HG03175 (cell line): ENCODE results near the gene PDE8A.

Experiments used
- ATAC-seq: cut with Tn5 transposase; IDR thresholded peaks from one replicate; pipeline ENCODE4 v1.9.1; 2021; ENCODE audit warnings: mild to moderate bottlenecking, moderate library complexity; ENCODE audit not compliant: unreplicated experiment

The PDE8A gene

GRCh38 chr15:85071061-85071460 is 89.4 kb downstream of the PDE8A start:
- no peak for ATAC-seq

DNA sequence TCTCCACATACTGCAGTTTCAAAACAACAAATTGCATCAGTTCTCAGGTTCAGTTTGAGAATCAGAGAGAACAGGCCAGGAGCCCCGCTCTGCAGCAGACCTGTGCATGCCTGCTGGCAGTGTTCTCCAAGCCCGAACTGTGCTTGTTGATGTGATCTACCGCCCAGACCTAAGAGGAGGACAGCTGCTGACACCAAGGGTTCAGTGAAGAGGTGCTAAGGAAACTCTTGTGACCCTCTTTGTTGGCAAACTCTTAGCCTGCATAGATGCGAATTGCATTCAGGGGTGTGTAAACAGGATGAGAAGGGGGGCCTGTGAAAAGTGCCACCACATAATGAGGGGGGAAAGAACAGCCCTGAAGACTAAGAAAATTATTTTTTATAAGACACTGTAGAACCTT is 89.8 kb downstream of the PDE8A start:
- no peak for ATAC-seq

- no peak for ATAC-seq
Measured at GRCh38 chr15:85072917-85073316, 91.3 kb downstream of the PDE8A start.

DNA sequence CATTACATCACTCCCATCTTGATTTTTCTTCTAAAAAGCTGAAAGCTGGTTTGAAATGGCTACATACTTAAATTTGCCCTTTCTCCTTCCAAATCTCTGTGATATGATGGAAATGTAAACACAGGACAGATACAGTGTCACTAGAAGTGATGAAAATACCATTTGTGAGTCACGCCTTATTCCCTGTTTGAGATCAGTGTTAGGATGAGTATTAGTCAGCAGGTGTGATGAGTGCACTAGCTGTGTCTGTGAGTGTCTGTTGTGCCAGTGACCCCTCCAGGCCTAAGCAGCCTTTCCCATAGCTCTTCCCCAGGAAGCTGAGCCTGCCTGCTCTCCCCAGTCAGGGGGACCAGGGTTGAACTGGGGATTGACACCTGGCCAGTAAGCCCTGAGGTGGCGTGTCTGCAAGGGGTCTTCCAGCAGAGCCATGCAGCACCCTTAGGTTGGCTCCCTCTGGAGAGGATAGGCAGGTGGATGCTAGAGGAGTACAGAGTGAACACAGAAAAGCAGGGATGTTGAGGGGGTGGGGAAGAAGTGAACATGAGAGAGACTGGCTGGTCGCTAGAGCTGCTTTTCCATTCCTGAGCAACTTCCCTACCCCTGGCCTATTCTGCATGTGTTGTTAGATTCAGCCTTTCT is 92.0 kb downstream of the PDE8A start:
- ATAC-seq: peak; percentile 92

GRCh38 chr15:85086855-85087254 is 105.2 kb downstream of the PDE8A start:
- ATAC-seq: no peak

DNA sequence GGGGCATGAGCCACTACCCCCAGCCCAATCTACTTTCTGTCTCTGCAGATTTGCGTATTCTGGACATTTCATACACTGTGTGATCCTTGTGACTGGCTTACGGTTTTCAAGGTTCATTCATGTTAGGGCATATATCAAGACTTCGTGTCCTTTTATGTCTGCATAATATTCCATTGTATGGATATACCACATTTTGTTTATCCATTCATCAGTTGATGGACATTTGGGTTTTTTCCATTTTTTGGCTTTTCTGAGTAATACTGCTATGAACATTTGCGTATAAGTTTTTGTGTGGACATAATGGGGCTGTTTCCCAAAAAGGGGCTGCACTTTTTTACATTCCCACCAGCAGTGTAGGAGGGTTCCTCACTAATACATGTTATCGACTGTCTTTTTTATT is 106.6 kb downstream of the PDE8A start:
- ATAC-seq: no peak

- no peak for ATAC-seq
Measured at GRCh38 chr15:85089929-85090597, 108.4 kb downstream of the PDE8A start.

DNA sequence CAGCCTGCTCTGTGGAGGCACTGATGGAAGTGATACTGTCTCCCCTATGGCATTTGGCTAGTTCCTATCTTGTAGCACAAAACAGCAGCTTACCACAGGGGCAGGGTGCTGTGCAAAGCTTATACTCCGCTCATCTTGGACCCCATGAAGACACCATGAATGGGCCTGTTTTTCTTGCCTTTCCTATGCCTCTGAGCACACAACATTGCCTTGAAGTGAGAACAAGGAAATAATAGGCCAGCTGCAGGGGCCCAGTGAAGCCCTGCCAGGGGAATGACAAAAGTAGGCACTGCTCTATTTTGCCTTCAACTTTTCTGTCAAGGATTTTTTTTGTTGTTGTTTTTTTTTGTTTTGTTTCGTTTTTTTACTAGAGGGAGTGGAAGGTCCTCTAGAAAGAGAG is 110.3 kb downstream of the PDE8A start:
- no peak for ATAC-seq

DNA sequence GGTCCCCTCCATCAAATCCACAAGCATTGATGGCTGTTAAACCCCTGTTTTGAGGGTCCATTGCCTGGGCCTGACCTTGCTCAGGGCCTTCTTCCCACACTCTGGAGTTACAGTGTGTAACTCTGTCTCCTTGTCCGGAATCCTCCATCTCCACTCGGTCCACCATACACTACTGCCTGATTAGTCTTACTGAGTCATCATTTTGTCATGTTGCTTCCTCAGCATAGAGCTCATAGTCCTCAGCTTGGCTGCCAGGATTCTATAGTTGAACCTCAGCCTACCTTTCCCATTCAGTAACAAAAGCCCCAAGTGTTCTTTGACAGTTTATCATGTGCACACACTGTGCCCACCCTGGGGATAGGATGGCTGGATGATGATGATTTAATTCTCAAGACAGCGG is 113.0 kb downstream of the PDE8A start:
- no peak for ATAC-seq

- no peak for ATAC-seq
Measured at GRCh38 chr15:85095566-85095965, 113.9 kb downstream of the PDE8A start.

DNA sequence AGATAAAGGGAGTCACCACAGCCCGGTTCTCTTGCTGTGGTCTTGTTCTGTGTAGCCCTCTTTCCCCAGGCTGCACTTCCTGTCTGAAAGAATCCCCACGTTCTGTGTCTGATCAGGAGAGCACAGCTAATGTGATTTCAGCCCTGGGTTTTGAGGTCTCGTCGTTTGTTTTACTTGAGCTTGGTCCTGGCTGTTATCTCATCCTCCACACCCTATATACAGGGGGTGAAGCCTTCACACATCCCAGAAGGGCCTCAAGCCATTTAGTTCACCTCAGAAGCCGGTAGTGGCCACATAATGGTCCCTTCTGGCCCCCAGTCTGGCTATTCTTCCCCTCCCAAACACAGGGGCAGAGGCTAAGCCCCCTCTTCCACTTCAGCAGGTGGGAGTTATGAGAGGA is 115.6 kb downstream of the PDE8A start:
- ATAC-seq: no peak

GRCh38 chr15:85097725-85098124 is 116.1 kb downstream of the PDE8A start:
- ATAC-seq: no peak

GRCh38 chr15:85099195-85099803 is 117.6 kb downstream of the PDE8A start:
- no peak for ATAC-seq

DNA sequence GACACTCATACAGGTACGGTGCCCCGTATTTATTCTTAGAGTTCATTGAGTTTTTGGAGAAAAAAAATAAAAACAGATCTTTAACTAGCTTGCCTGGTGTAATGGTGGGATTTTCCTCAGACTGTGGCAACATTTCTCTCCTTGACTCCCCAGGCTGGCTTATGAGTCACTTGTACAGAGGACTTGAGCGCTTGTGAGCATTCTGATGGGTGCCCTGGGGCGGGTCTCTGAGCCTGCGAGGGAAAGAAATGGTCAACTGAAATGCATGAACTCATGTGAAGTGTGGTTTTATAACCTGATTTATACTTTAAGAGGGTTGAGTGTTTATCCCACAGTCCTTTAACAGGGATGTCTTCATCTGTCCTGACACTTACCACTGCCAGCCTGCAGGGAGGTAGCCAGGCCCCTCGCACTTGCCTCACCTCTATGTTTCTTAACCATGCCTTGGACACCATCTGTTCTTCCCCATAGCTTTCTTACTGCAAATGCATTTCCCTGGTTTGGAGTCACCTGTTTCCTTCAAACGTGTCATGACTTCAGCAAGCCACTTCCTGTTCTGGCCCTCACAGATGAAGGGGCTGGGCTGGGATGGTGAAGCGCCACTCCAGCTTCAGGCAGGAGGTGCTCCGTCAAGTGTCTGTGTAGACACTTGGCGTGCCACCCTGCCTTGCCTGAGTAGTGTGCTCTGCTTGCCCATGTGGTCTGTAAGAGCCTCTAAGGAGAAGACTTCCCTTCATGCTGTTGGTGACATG is 118.7 kb downstream of the PDE8A start:
- ATAC-seq: no peak

- no peak for ATAC-seq
Measured at GRCh38 chr15:85104584-85104983, 122.9 kb downstream of the PDE8A start.

DNA sequence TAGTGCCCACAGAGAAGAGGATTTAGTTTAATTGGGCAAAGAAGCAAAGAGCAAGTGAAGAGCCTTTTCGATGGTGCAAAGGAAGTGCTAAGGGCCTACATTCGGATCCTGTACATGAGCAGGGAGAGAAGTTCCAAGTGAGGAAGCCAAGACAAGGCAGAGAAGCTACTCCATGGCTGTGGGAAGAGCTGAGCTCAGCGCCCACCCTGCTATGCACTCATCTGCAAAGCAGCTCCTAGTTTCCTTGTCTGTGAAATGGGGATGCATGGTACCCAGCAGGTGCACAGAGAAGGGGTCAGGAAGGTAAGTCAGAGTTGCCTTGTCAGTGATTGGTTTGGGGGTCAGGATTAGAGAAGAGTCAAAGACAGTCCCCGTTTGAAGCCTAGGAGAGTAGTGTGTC is 126.5 kb downstream of the PDE8A start:
- ATAC-seq: no peak

- ATAC-seq: no peak
Measured at GRCh38 chr15:85109333-85109732, 127.7 kb downstream of the PDE8A start.

- no peak for ATAC-seq
Measured at GRCh38 chr15:85112997-85113396, 131.3 kb downstream of the PDE8A start.

DNA sequence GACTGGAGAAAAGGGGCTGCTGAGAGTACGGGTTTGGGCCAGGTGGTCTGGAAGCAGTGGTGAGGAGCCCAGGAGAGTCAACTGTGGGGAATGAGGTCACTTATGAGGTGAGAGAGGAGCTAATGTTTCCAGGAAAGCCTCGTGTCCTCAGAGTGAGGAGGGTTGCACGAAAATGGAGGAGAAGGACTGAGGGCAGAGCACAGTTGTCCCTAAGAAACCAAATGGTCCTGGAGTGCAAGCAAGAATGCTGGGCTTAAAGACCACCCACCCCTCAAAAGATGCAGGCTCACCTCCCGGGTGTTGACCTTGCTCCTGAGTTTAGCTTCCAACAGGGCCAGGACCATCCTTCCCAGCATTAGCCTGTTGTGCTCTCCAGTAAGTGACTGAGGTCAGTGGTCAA is 133.2 kb downstream of the PDE8A start:
- no peak for ATAC-seq

GRCh38 chr15:85116066-85116465 is 134.4 kb downstream of the PDE8A start:
- ATAC-seq: no peak

DNA sequence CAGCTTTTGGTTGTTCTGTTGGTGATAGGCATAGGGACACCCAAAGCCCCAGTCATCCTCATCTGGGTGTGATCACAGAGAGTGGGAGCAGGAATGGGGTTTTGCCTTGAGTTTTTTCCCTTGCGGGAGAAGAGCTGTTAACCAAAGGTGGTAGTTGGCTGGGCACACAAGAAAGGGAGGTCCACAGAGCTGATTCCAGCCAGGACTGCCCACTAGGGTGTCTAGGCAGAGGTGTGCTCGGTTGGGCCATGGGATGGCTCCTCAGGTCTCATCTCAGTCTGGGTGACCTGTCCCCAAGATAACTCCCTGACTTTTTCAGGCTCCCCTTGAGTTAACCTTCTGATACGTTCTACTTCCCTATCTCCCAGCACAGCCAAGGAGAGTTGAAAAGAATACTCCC is 134.8 kb downstream of the PDE8A start:
- ATAC-seq: no peak
